ENCODE measurements around the gene DYNLT5.

Gene DYNLT5

DNA sequence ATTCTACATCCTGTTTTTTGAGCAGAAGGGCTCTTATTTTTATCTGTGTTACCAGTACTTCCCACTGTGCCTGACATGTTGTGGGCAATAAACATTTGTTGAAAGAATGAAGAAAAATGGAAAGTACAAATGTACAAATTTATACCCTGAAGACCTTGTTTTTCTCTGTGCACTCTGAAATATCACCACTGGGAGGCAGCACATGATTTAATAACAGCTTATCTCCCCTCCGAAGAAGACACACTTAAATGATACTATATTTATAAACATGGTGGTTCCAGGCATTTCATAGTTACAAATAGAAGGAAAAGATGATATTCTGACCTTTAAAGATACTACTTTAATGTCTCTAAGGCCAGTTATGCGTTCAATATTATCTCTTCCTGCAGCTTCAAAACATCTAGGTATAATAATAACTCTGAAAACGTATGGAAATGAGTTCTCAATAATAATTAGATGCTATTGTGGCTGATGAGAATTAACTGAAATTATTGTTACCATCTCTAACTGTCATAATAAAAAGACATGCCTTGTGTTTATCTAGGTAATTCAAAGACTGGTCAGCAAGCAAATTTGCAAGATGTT lies 12.8 kb downstream of the DYNLT5 start:
- DNase-seq, result peak; percentile 40
- Histone ChIP-seq H3K4me3 (ENCODE audit: low read depth, low read length) (no peak overlapping the region), H3K27me3 (ENCODE audit: insufficient read depth, low read depth, severe bottlenecking) (no peaks in the 10 kb centered on the region)

DNA sequence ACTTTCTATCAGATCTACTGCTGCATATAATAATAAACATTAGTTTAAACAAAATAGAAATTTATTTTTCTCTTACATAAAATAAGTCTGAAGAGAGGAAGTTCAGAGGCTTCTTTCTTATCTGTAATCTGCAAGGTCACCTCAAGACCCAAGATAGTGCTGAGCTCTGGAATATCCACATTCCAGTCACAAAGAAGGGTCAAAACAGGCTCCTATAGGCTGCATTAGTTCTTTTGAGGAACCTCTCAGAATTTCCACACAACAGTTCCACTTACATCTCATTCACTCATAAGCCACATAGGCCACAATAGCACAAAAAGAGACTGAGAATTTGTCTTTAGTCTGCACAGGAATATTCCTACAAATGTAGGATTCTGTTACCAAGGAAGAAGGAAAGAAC lies 15.4 kb downstream of the DYNLT5 start:
- TF ChIP-seq, protein P1, sequence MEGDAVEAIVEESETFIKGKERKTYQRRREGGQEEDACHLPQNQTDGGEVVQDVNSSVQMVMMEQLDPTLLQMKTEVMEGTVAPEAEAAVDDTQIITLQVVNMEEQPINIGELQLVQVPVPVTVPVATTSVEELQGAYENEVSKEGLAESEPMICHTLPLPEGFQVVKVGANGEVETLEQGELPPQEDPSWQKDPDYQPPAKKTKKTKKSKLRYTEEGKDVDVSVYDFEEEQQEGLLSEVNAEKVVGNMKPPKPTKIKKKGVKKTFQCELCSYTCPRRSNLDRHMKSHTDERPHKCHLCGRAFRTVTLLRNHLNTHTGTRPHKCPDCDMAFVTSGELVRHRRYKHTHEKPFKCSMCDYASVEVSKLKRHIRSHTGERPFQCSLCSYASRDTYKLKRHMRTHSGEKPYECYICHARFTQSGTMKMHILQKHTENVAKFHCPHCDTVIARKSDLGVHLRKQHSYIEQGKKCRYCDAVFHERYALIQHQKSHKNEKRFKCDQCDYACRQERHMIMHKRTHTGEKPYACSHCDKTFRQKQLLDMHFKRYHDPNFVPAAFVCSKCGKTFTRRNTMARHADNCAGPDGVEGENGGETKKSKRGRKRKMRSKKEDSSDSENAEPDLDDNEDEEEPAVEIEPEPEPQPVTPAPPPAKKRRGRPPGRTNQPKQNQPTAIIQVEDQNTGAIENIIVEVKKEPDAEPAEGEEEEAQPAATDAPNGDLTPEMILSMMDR (IDR thresholded peaks at IDR 0.05; ENCODE audit: low read depth, low read length), result no peak
- Histone ChIP-seq H3K36me3 (no peaks in the 10 kb centered on the region), H3K27ac (no peak overlapping the region), H3K27me3 (ENCODE audit: insufficient read depth, low read depth, severe bottlenecking) (no peaks in the 10 kb centered on the region), H3K4me3 (ENCODE audit: low read depth, low read length) (no peak overlapping the region), H3K9me3 (ENCODE audit: severe bottlenecking) (no peaks in the 10 kb centered on the region)
- DNase-seq, result no peak

More for the DNA sequence above, 12.8 kb downstream of the DYNLT5 start:
- Histone ChIP-seq H3K27ac (no peak overlapping the region), H3K9me3 (ENCODE audit: severe bottlenecking) (no peaks in the 10 kb centered on the region), H3K36me3 (no peaks in the 10 kb centered on the region)
- TF ChIP-seq, protein P1 (IDR thresholded peaks at IDR 0.05; ENCODE audit: low read depth, low read length), result peak; percentile 36

DNA sequence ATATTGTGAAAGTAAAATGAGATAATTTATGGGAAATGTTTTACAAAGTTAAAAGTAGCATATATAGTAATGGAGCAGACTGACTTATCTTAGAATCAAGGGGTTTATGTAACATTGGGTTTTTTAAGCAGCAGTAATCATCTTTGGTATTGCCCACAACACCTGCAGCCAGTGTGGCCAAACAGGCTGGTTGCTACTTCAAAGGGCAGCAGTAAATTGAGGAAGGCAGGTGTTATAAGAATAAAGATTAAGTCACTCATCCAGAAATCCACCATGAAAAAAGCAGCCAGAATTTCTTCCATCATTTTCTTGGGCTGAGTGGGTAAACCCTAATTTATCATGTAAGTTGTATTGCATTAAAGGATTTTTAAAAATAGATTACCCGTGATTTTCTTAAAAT lies 16.7 kb downstream of the DYNLT5 start:
- Histone ChIP-seq H3K27me3 (ENCODE audit: insufficient read depth, low read depth, severe bottlenecking) (no peaks in the 10 kb centered on the region), H3K9me3 (ENCODE audit: severe bottlenecking) (no peaks in the 10 kb centered on the region), H3K36me3 (no peaks in the 10 kb centered on the region), H3K4me3 (ENCODE audit: low read depth, low read length) (no peak overlapping the region), H3K27ac (no peak overlapping the region)
- TF ChIP-seq, protein P1 (IDR thresholded peaks at IDR 0.05; ENCODE audit: low read depth, low read length), result no peak
- DNase-seq, result no peak

DNA sequence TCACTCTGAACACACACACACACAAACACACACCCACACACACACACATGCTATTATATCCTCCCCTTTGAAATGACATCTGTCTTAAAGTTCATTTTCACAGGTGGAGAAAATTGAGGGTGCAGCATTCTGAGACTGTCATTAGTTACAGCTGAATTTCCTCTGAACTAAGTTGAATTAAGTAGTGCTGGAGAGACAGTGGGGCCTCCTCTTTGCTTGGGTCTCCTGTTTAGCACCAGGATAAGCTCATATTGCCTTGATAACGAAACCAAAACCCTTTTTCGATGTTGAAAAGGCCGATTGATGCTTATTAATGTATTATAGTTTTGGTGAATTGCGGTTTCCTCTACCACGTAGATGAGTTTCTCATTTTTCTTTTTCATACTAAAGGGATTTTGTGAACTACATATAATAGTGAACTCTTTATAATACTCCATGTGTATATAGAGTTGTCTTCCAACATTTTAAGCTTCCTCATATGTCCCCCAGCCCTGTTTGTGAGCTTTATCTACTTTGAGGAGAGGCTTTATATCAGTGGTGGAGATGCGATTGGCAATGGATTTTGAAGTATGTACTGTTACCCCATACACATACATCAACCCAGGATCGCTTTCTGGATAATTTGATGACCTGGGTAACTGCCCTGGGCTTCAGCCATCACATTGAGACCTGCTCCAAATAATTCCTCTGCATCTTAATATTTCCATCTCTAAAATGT lies 17.4 kb downstream of the DYNLT5 start:
- Histone ChIP-seq H3K27me3 (ENCODE audit: insufficient read depth, low read depth, severe bottlenecking) (no peaks in the 10 kb centered on the region), H3K9me3 (ENCODE audit: severe bottlenecking) (no peaks in the 10 kb centered on the region), H3K4me3 (ENCODE audit: low read depth, low read length) (no peak overlapping the region), H3K36me3 (no peaks in the 10 kb centered on the region), H3K27ac (no peak overlapping the region)
- TF ChIP-seq, protein P1 (IDR thresholded peaks at IDR 0.05; ENCODE audit: low read depth, low read length), result no peak
- DNase-seq, result no peak

DNA sequence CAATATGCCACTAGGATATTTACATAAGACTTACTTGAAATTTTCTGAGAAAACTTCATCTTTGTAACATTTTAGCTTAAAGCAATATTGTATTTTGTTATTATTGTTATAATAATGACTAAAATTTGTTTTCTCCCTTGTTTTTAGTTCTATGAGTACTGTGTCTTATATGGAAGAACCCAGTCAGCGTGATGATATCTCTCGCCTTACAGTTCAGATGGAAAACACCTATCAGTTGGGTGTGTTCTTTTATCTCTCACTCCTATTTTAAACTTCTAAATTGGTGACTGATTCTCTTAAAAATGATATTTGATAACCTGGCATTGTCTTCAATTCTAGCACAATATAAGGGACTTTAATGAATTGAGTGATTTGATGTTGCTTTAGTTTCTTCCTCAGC lies 18.0 kb downstream of the DYNLT5 start:
- Histone ChIP-seq H3K4me3 (ENCODE audit: low read depth, low read length) (no peak overlapping the region), H3K27me3 (ENCODE audit: insufficient read depth, low read depth, severe bottlenecking) (no peaks in the 10 kb centered on the region), H3K9me3 (ENCODE audit: severe bottlenecking) (no peaks in the 10 kb centered on the region), H3K36me3 (no peaks in the 10 kb centered on the region), H3K27ac (no peak overlapping the region)
- no peak for DNase-seq
- TF ChIP-seq, protein P1 (IDR thresholded peaks at IDR 0.05; ENCODE audit: low read depth, low read length), result no peak

Data from WERI-Rb-1 (cell line).